OCI-M2 (cell line): ENCODE data around the gene EGFL7.

Experiments
- DNase-seq: peaks from one replicate; lab custom pipeline; 2025; ENCODE audit not compliant: unreplicated experiment; lab: John Stamatoyannopoulos, UW

EGFL7 gene

GRCh38 chr9:136658849-136659535, 3.7 kb upstream of the EGFL7 start:
- DNase-seq: no peak

DNA sequence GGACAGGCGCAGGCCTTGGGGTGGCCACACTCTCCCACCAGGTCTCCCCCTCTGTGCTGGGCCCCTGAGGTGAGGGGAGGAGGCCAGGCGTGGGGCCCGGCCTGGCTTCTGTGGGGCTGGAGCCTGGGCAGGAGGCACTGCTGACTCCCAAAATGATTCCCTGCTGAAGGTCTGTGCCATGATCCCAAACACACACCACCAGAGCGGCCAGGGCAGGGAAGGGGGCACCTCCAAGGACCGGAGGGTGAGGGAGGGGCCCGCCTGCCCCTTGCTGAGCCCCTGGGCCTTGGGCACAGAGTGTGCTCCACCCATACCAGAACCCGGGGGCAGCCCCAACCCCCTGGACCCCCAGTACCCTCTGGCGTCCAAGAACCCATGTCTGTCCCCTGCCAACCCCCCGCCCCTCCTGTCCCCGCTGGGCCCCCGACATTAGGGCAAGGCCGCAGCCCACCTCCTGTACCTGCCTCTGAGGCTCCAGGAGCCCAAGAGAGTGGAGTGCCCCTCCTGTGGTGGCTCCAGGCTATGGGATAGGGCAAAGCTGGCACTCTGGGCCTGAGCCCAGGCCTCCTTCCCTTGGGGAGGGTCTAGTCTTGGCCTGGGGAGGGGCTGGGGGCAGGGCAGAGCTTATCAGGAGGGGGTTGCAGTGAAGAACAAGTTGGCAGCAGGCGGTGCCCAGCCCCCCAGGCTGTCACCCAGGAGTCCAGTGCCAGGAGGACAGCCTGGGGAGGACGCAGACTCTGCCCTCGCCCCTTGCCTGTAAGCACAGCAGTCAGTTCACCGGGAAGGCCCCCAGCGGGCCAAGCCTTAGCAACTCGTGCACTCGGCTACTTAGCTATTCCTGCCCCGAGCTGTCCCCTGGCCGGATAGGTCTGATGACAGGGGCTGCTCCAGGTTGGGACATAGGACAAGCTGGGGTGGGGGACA, 2.6 kb upstream of the EGFL7 start:
- DNase-seq: no peak

- DNase-seq: no peak
These were observed 1.7 kb upstream of the EGFL7 start for GRCh38 chr9:136660971-136661550.

DNA sequence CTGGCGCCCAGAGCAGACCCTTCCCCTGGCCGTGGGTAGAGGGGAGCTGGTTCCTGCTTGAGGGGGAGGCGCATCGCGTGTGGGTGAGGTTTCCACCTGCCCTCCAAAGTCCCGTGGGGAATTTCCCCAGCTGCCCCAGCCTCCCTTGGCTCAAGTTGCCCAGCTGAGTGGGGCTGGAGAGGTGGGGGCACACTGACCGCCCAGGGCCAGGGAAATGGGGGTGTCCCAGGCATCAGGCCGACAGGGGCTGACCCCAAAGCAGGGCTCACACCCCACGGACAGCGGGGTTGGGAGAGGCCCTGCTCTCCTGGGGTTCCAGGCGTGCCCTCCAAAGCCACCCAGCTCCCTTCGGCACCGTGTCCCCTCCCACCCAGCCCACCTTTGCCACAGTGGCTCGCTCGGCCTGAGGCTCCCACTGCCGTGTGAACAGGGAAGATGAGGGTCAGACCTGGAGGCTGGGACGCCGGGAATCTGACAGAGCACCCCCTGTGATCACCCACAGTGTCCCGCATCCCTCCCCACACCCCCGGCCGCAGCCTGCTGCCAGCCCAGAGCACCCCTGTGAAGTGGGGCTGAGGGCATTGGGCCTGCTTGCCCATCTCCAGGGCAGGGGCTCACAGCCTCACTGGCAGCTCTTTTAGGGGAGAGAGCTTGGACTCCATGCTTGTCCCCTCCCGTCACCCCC, 933 bp upstream of the EGFL7 start:
- DNase-seq: no peak

- DNase-seq: no peak
These were observed 425 bp upstream of the EGFL7 start for GRCh38 chr9:136662326-136662655.

DNA sequence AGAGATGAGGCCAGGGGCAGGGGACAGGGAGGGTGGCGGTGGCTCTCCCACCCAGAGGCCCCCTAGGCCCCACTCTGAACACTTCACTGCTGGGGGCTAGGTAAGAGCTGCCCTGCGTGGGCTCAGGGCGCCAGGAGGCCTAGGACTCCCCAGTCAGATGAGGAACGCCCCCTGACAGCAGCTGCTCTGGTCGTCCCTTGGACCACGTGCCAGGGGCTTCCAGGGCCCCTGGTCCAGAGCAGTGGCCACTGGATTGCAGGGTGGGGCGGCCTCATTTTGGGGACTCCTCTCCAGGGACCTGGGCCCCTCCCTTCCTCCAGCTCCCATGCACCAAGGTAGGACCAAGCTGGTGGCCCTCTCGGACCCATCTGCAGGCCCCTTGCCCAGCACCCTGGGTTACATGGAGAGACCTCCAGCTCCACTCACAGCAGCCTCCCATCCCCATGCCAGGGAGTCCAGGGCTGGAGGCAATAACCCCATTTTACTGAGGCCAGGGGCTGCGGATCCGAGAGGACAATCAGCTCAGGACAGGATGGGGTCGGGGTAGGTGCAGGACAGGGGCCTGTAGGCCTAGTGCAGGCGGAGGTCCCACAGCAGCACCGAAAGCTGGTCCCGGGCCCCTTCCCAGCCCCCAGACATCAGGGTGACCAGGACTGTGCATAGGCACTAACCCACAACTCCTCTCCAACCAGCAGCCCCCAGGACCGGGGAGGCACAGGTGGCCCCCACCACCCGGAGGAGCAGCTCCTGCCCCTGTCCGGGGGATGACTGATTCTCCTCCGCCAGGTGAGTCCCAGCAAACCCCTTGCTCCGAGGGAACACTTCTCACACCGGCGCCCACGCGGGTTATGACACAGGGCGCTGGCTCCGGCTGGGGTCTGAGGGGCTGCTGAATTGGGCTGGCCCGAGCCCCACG, 1.5 kb downstream of the EGFL7 start:
- no peak for DNase-seq

- no peak for DNase-seq
These were observed 2.5 kb downstream of the EGFL7 start for GRCh38 chr9:136665111-136665703.

DNA sequence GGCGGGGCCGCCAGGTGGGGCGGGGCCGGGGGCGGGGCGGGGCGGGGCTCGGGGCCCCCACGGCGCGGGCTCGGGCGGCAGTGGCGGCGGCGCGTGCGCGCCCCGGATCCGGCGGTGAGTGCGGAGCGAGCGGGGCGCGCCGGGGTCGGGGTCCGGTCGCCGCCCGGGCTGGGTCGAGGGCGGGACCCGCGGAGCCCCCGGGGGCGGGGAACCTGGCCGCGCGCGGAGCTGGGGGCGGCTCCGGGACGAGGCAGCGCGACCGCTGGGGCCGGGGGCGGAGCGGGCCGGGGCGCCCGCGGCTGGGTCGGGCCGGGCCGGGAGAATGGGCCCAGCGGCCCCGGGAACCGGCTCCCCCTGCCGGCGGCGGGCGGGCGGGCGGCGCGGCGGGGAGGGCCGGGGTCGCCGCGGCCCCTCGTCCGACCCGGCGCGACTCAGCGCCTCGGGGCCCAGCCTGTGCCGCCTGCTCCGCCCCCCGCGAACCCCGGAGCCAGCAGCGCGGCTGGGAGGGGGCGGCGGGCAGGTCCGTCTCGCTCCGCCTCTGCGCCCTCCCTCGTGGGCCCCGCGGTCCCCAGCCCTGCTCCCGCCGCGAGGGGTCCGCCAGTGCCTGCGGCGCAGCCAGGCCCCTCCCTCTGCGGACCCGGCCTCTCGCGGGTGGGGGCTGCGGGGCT, 3.1 kb downstream of the EGFL7 start:
- no peak for DNase-seq

DNA sequence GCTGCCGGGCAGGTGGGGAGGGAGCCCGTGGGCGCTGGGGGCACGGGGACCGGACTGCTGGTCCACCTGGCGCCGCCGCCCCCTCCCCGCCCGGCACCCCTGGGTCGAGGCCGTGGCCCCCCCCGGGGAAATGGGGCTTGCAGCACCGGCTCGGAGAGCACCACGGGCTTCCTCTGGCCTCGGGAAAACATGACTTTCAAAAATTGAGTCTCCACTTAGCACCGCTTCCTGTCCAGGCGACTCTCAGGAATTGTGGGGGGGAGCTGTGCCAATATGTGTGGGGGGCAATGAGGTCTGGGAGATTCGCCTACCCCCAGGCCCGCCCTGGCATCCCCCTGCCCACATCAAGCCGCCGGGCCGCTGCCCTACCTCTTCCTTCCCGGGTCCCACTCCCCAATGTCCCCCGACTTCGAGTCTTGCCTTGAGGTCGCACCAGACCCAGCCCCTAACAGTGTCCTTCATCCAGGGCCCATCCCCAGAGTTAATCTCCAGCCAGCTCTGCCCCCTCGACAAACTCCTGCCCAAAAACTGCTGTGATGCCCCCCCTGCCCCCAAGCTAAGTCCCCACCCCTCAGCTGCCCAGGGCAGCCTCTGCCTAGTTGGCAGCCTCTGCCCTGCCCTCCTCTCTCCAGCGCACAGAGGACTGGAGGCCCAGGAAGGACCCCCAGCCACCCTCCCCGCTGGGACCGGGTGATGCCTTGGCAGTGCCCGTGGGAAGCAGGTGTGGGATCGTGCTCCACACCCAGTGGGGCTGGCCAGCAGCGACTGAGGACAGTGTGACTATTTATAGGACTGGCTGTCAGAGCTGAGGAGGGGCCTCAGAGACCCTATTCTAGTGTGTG, 3.9 kb downstream of the EGFL7 start:
- no peak for DNase-seq

- no peak for DNase-seq
These were observed 4.7 kb downstream of the EGFL7 start for GRCh38 chr9:136667214-136667939.

- no peak for DNase-seq
These were observed 5.4 kb downstream of the EGFL7 start for GRCh38 chr9:136667940-136668760.

DNA sequence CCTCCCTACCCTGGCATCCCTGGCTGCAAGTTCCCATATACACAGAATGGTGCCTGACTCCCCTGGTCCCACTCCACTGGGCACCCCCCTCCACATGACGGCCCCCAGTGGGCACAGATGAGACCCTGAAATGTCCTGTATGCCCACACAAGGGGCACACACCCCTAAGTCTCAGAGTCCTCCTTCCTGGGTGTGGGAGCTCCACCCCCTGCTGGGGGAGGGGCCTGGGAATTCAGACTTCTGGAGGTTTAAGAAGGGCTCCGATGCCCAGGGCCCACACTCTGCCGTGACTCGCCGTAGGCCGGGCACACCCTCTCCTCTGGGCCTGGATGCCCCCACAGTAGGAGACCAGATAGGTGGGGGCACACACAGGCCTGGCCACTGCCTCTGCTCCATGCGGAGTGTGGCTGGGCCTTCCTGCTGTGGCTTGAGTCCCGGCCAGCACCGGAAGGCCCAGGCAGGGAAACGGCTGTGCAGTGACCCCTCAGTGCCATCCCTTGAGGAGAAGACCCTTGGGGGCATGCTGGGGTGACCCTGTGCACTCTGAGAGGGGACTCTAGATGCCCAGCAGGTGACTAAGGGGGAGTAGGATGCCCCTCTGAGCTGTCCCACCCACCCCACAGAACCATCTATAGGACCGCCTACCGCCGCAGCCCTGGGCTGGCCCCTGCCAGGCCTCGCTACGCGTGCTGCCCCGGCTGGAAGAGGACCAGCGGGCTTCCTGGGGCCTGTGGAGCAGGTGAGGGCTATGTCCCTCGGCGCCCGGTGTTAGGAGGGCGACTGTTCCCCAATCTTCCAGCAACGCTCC, 6.5 kb downstream of the EGFL7 start:
- no peak for DNase-seq

DNA sequence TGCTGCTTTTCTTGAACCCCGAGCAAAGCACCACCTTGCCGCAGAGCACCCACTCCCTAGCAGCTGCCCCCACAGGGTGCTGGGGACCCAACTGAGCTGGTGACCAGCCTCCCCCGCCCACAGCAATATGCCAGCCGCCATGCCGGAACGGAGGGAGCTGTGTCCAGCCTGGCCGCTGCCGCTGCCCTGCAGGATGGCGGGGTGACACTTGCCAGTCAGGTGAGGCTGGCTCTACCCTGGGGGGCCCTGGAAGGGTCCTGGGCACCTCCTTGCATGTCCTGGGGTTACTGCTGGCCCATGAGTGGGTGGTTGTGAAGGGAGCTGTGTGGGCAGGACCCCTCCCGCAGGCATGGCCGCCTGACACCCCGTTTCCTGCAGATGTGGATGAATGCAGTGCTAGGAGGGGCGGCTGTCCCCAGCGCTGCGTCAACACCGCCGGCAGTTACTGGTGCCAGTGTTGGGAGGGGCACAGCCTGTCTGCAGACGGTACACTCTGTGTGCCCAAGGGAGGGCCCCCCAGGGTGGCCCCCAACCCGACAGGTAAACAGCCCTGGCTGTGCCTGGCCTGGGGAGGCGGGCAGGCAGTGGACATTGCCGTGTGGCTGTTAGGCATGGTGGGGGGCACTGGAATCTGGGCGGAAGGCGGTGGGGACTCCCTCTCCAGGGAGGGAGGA, 7.2 kb downstream of the EGFL7 start:
- DNase-seq: no peak

DNA sequence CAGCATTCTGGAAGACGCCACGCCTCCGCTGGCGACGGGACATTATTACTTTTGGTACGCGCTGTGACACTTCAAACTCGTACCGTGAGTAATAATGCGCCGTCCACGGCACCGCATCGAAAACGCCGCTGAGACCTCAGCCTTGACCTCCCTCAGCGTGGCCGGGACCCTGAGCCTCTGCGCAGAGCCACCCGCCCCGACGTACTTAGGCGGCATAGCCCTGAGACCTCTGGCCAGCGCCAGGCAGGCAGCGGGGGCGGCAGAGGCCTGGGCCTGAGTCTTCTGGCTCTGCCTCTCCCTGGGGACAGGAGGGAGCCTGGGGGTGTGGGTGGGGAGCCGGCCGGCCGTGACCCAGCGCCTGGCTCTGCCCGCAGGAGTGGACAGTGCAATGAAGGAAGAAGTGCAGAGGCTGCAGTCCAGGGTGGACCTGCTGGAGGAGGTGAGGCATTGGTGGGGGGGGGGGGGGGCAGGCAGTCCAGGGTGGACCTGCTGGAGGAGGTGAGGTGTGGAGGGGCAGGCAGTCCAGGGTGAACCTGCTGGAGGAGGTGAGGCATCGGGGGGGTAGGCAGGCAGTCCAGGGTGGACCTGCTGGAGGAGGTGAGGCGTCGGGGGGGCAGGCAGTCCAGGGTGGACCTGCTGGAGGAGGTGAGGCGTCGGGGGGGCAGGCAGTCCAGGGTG, 8.0 kb downstream of the EGFL7 start:
- DNase-seq: no peak

DNA sequence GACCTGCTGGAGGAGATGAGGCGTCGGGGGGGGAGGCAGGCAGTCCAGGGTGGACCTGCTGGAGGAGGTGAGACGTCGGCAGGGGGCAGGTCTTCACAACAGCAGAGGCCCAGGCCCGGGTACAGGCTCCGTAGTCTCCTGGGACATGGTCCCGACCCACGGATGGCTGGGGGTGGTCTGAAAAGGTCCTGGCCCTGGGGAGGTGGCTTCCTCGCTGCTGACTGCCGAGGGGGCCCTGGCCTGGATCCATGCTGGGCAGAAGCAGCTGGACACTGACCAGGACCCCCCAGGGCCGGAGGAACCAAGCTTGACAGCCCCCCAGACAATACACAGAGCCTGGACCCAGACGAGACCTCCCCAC, 8.5 kb downstream of the EGFL7 start:
- DNase-seq: no peak
